GM19099 (cell line): Measurements from ENCODE around the gene ARRDC5.

Experiments used
- POLR2A ChIP-seq: IDR thresholded peaks from 3 replicates; pipeline ENCODE4 v1.6.1; 2011; ENCODE audit warnings: low read depth; ENCODE audit not compliant: insufficient read length; ENCODE audit errors: extremely low read depth

ARRDC5 gene

GRCh38 chr19:4911786-4912672, 9.3 kb upstream of the ARRDC5 start:
- TF ChIP-seq POLR2A, result no peak

GRCh38 chr19:4911314-4911713, 8.6 kb upstream of the ARRDC5 start:
- TF ChIP-seq POLR2A, result no peak

GRCh38 chr19:4910594-4911281, 8.0 kb upstream of the ARRDC5 start:
- TF ChIP-seq POLR2A, result peak; percentile 23

- TF ChIP-seq POLR2A, result peak; percentile 8
These were observed 7.3 kb upstream of the ARRDC5 start for GRCh38 chr19:4909897-4910593.

GRCh38 chr19:4909156-4909896, 6.6 kb upstream of the ARRDC5 start, which contains the start of gene UHRF1:
Gene UHRF1 (plus strand): TSS chr19:4909501. CDS start chr19:4910886, 1,385 bp downstream.
- peak; percentile 77 for TF ChIP-seq POLR2A

GRCh38 chr19:4908781-4909155, 6.1 kb upstream of the ARRDC5 start:
- no peak for TF ChIP-seq POLR2A

GRCh38 chr19:4908360-4908759, 5.7 kb upstream of the ARRDC5 start:
- TF ChIP-seq POLR2A, result no peak

GRCh38 chr19:4906963-4907362, 4.3 kb upstream of the ARRDC5 start:
- no peak for TF ChIP-seq POLR2A

- no peak for TF ChIP-seq POLR2A
These were observed 1.8 kb upstream of the ARRDC5 start for GRCh38 chr19:4904481-4904880.

- no peak for TF ChIP-seq POLR2A
These were observed 5.5 kb downstream of the ARRDC5 start for GRCh38 chr19:4897146-4897545.

- TF ChIP-seq POLR2A, result no peak
These were observed 6.3 kb downstream of the ARRDC5 start for GRCh38 chr19:4896372-4896771.

- TF ChIP-seq POLR2A, result no peak
These were observed 11.6 kb downstream of the ARRDC5 start for GRCh38 chr19:4891066-4891465.

GRCh38 chr19:4889034-4889815, 13.5 kb downstream of the ARRDC5 start:
- no peak for TF ChIP-seq POLR2A

- no peak for TF ChIP-seq POLR2A
These were observed 23.7 kb downstream of the ARRDC5 start for GRCh38 chr19:4879041-4879440.
